K562 (cell line): ENCODE measurements around the gene SERTAD2. TPM values are rescaled to one million over a fixed set of nuclear protein-coding genes. Genes with fewer than 3 reads are reported as not detected.

Experiments
- ARID1B ChIP-seq: fragments of 450-650 bp; IDR thresholded peaks from 2 replicates; pipeline ENCODE4 v1.6.1; 2016; ENCODE audit warnings: antibody characterized with exemption, mild to moderate bottlenecking, inconsistent platforms
- BACH1 ChIP-seq: fragments of 200-800 bp; sonication (Bioruptor generic); IDR thresholded peaks from 2 replicates; pipeline ENCODE4 v1.6.1; 2016; ENCODE audit warnings: missing genetic modification characterization, missing compliant biosample characterization
- CTCF ChIP-seq, 3 experiments: IDR thresholded peaks in 2 of 3; conservative IDR thresholded peaks in 1 of 3; 2 replicates each; pipeline ENCODE4 v1.5.1; 2011 to 2012; ENCODE audit warnings: low read length in 3 of 3, mild to moderate bottlenecking in 3 of 3, control low read depth in 2 of 3, improper control_type of control experiment in 1 of 3, inconsistent platforms in 1 of 3, low read depth in 1 of 3, mixed read lengths in 1 of 3, moderate library complexity in 1 of 3; ENCODE audit not compliant: insufficient read depth in 2 of 3
- GATAD2B ChIP-seq: fragments of 450-650 bp; IDR thresholded peaks from 2 replicates; pipeline ENCODE4 v1.6.1; 2017; ENCODE audit warnings: mild to moderate bottlenecking, borderline replicate concordance
- MAFG ChIP-seq: fragments of 450-650 bp; conservative IDR thresholded peaks from 2 replicates; pipeline ENCODE4 v1.6.1; 2016; ENCODE audit warnings: missing genetic modification characterization, missing compliant biosample characterization
- MIER1 ChIP-seq: fragments of 450-650 bp; IDR thresholded peaks from 2 replicates; pipeline ENCODE4 v1.6.1; 2016; ENCODE audit warnings: antibody characterized with exemption, mild to moderate bottlenecking, low read depth
- MTA2 ChIP-seq: fragments of 450-650 bp; IDR thresholded peaks from 2 replicates; pipeline ENCODE4 v1.6.1; 2016; ENCODE audit warnings: low read depth
- RBM22 ChIP-seq: fragments of 200-400 bp; formaldehyde crosslinking; IDR thresholded peaks from 2 replicates; pipeline ENCODE4 v1.6.1; 2018; ENCODE audit warnings: low read length, low read depth; ENCODE audit not compliant: poor library complexity, severe bottlenecking
- SMAD4 ChIP-seq: fragments of 250-450 bp; sonication (Bioruptor Pico); conservative IDR thresholded peaks from 2 replicates; pipeline ENCODE4 v1.8.0; 2021; ENCODE audit warnings: inconsistent platforms, mild to moderate bottlenecking, moderate library complexity
- SRSF1 ChIP-seq: fragments of 200-400 bp; formaldehyde crosslinking; IDR thresholded peaks from 2 replicates; pipeline ENCODE4 v1.6.1; 2017; ENCODE audit warnings: mild to moderate bottlenecking, low read depth, low read length, moderate library complexity
- ZNF561 ChIP-seq: fragments of 450-650 bp; formaldehyde crosslinking; conservative IDR thresholded peaks from 2 replicates; pipeline ENCODE4 v1.4.0; 2020; ENCODE audit warnings: mild to moderate bottlenecking, moderate library complexity
- polyA plus RNA-seq, 8 experiments: library from polyadenylated mRNA; depleted of rRNA in 4 of 8; stranded (reverse) in 5 of 8; unstranded in 3 of 8; fragments of >200 nt; fragmentation: Nextera tagmentation in 2 of 8; fragmentation: Illumina TruSeq in 1 of 8; extraction: Ambion mirVana in 2 of 8; extraction: Trizol in 1 of 8; gene quantifications; 2 replicates each; pipeline versions ENCODE4 v1.2.1 to v1.2.3, GENCODE V29; 2011 to 2014; ENCODE audit warnings: inconsistent platforms in 1 of 8, missing spikeins in 1 of 8
- total RNA-seq, 7 experiments: library from RNA; depleted of rRNA in 6 of 7; stranded (reverse); fragments of >200 nt in 6 of 7; fragmentation: Illumina TruSeq in 2 of 7; extraction: Trizol in 2 of 7; gene quantifications; 2 replicates each; pipeline versions ENCODE4 v1.2.1 to v1.2.3, GENCODE V29; 2011 to 2021; ENCODE audit warnings: low replicate concordance in 1 of 7
- TF ChIP-seq, protein P1 (sequence below): fragments of 450-650 bp; IDR thresholded peaks from 2 replicates; pipeline ENCODE4 v1.6.1; 2017; ENCODE audit warnings: mild to moderate bottlenecking, moderate library complexity
- TF ChIP-seq, protein P2 (sequence below), 2 experiments: fragments of 450-650 bp in 1 of 2; sonication (generic) in 1 of 2; formaldehyde crosslinking in 1 of 2; IDR thresholded peaks; 2 replicates each; pipeline versions ENCODE4 v1.7.1 to v1.9.0; 2016 to 2022; ENCODE audit warnings: inconsistent platforms in 1 of 2, mild to moderate bottlenecking in 1 of 2, missing genetic modification reagents in 1 of 2

Gene SERTAD2
- total and polyA plus RNA-seq, 9 of the 15 experiments (the other 6 are each of a cell fraction or from before 2014, with no cell fraction given), result 3.0 to 12.5 (median 6.1) TPM

DNA sequence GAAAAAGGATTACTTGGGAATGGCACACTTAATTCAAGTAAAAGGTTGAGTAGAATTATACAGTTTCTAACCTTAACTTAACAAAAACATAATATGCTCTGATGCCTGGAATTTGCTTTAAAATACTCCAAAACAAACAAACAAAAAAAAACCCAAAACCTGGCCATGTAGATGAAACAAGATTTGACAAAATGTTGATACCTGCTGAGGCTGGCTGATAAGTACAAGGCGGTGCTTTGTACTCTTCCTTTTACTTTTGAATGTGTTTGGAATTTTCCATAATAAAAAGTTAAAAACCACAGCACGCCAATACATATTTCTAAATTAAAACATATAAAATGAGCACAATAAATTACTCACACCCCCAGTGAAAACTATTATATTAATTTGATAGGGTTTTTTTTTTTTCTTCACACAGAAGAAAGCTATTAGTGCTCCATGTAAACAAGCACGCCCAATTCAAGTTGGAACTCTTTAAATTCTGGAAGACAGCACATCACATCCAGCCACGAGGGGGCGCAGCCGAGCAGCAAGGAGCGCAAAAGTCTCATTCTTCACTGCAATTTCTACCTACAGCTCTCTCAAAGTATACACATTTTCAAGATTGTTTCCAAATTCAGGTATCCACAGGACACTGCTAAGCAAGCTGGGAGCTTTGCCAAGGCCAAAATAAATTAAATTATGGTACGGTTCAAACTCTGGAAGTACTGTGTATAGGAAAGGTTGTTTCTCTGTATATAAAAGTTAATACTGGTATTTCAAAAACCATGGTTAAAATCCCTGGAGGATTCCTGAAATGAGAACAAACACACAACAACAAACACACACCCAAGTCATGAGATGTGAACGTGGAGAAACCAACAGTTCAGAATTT is 7.5 kb downstream of the SERTAD2 start (continued):
- TF ChIP-seq MTA2, result 0 out of 2 replicates have a peak, but pooled peaks have one; percentile 28
- TF ChIP-seq, protein P1, sequence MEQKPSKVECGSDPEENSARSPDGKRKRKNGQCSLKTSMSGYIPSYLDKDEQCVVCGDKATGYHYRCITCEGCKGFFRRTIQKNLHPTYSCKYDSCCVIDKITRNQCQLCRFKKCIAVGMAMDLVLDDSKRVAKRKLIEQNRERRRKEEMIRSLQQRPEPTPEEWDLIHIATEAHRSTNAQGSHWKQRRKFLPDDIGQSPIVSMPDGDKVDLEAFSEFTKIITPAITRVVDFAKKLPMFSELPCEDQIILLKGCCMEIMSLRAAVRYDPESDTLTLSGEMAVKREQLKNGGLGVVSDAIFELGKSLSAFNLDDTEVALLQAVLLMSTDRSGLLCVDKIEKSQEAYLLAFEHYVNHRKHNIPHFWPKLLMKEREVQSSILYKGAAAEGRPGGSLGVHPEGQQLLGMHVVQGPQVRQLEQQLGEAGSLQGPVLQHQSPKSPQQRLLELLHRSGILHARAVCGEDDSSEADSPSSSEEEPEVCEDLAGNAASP, result no peak
- peak; percentile 65 for TF ChIP-seq ARID1B
- no peak for TF ChIP-seq RBM22
- no peak for TF ChIP-seq BACH1 (tag)
- TF ChIP-seq MIER1, result 0 out of 2 replicates have a peak, but pooled peaks have one; percentile 48
- 0 out of 2 replicates have a peak, but pooled peaks have one; percentile 26 for TF ChIP-seq SMAD4
- TF ChIP-seq, protein P2, sequence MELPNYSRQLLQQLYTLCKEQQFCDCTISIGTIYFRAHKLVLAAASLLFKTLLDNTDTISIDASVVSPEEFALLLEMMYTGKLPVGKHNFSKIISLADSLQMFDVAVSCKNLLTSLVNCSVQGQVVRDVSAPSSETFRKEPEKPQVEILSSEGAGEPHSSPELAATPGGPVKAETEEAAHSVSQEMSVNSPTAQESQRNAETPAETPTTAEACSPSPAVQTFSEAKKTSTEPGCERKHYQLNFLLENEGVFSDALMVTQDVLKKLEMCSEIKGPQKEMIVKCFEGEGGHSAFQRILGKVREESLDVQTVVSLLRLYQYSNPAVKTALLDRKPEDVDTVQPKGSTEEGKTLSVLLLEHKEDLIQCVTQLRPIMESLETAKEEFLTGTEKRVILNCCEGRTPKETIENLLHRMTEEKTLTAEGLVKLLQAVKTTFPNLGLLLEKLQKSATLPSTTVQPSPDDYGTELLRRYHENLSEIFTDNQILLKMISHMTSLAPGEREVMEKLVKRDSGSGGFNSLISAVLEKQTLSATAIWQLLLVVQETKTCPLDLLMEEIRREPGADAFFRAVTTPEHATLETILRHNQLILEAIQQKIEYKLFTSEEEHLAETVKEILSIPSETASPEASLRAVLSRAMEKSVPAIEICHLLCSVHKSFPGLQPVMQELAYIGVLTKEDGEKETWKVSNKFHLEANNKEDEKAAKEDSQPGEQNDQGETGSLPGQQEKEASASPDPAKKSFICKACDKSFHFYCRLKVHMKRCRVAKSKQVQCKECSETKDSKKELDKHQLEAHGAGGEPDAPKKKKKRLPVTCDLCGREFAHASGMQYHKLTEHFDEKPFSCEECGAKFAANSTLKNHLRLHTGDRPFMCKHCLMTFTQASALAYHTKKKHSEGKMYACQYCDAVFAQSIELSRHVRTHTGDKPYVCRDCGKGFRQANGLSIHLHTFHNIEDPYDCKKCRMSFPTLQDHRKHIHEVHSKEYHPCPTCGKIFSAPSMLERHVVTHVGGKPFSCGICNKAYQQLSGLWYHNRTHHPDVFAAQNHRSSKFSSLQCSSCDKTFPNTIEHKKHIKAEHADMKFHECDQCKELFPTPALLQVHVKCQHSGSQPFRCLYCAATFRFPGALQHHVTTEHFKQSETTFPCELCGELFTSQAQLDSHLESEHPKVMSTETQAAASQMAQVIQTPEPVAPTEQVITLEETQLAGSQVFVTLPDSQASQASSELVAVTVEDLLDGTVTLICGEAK (IDR thresholded peaks at IDR 0.05), result 0 out of 2 replicates have a peak, but pooled peaks have one; percentile 33
- TF ChIP-seq, protein P2 (CRISPR knock-in tag; IDR thresholded peaks at IDR 0.05), result no peak
- no peak for TF ChIP-seq SRSF1
- TF ChIP-seq ZNF561 (CRISPR knock-in tag), result no peak
- TF ChIP-seq GATAD2B, result 0 out of 2 replicates have a peak, but pooled peaks have one; percentile 29
- TF ChIP-seq MAFG, result no peak
- TF ChIP-seq CTCF (IDR thresholded peaks at IDR 0.05 in 2 of 3, conservative IDR thresholded peaks at IDR 0.05 in 1 of 3; ENCODE audit: insufficient read depth in 2 of 3, low read depth in 1 of 3, low read length in 3 of 3), result peak; percentile 89 to 92 (median 92)
